HG03457 (cell line): Measurements from ENCODE around the gene GOLIM4.

ENCODE experiments used
- ATAC-seq: cut with Tn5 transposase; IDR thresholded peaks from one replicate; pipeline ENCODE4 v1.9.1; 2021; ENCODE audit warnings: moderate number of reproducible peaks; ENCODE audit not compliant: unreplicated experiment

GOLIM4 gene

DNA sequence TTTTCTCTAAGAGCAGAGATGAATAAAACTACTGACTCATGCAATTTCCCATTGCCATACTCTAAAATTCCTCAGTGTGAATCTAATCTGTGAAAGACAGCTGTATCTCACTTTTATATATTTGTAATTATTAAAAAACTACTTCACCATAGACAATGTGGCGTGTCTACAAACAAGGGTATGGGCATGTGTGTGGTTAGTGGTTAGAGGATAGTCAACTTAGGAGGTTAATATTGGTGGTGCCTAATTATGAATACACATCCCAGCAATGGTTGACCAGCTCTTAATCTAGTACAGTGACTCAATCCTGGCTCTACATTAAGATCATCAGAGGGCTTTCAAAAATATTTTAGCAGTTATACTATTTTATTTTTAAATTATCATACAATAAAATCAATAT is 94.5 kb downstream of the GOLIM4 start:
- peak; percentile 65 for ATAC-seq

DNA sequence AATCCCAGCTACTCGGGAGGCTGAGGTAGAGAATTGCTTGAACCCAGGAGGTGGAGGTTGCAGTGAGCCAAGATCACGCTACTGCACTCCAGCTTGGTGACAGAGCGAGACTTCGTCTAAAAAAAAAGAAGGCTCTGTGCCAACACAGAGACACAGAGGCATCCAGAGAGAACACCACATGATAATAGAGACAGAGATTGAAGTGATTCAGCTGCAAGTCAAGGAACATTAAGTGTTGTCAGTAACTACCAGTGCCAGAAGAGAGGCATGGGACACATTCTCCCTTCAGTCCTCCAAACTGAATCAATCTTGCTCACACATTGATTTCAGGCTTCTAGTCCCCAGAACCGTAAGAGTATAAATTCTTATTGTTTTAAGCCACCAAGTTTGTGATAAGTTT is 97.5 kb downstream of the GOLIM4 start:
- no peak for ATAC-seq

DNA sequence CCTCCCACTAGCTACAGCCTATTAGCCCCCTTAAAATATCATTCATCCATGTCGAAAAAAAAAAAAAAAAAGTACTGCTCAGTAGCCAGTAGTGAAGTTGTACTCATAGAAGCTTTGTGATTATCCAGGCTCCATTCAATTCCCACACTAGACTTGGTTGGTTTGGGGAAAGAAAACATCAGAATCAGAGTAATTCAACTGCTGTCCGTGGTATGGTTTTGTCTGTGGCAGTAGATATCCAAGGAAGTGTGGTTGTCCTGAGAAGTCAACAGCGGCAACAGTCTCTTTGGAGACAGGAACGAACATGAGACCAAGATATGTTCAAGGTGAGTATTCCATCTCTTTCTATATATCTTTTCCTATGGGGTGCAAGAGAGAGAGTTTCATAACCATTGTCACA is 99.2 kb downstream of the GOLIM4 start:
- ATAC-seq: no peak

DNA sequence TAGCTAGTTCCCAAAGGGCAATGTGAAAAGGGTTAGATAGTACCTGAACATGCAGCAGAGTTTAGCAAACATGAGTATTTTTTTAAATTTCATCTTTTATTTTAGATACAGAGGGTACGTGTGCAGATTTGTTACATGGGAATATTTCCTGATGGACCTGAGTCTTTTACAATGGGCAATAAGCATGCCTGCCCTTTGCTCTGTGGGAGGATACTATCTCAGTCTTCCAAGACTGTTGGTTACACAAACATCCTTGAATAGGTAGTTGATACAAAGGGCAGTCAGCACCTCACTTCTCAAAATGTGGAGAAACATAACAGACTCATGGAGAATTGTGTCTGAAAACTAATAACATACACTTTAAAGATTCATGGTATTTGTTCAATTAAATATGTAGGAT is 103.3 kb downstream of the GOLIM4 start:
- ATAC-seq: no peak

DNA sequence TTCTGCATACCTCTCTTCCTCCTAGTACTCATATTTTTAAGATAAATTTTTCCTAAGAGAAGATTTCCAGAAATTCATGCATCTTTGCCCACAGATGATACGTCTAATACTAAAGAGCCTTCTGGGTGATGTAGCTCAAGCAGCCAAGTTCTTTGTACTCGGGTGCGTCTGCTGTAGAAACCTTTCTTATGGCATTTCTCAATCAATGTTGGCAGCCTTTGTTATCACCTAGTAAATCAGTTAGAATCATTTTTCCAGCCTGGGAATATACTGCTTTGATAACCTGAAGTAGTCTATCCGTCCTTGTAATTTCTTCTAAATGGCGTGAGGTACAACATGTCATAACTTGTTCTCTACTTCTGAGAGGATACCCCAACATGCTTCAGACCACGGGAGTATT is 104.5 kb downstream of the GOLIM4 start:
- ATAC-seq: no peak

DNA sequence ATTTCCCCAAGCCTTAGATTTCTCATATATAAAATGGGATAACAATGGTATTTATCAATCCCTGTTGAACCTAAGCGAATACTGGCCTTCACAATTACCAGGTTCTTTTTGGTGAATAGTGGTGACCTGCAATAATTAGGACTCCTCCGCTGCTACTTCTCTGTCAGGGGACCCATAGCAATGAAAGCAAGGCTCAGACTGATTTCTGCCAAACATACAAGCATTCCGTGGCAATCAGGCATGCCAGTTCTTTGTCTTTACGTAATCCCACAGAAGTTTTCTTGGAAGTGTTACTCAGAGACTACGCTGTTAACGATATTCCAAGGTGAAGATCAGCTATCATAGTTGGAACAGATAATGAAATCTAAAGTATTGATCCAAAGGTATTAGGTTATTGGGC is 105.7 kb downstream of the GOLIM4 start:
- no peak for ATAC-seq

DNA sequence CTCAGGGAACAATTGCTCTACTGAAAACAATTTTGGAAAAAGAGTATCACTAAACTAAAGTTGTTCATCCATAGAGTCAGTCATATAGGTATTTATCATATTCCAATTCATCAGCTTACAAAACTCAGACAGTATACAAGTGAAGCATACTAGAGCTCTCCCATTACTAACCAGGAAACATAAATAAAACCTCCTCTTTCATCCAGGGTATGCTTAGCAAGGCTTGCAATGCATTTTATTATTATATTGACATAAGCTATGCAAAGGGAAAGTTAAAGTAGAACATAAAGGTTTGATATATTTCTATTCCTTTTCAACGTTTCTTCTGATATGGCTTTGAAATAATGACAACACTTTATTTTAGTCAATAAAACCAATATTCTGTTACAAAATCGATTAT is 106.7 kb downstream of the GOLIM4 start:
- ATAC-seq: no peak

DNA sequence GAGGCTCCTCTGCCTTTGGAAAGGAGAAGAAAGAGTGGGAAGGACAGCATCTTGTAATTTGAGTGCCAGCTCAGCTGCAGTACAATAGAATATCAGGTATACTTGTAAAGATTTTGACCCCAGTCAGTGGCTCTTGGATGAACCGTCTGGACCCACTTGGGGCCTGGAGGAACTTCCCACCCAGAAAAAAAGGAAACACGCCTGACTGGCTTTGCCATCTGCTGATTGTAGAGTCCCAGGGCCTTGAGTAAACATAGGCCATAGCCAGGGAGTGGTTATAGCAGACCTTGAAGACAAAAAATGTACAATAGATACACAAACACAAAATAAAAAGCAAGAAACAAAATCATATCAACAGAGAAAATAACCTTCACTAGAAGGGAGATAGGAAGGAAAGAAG is 112.1 kb downstream of the GOLIM4 start:
- ATAC-seq: no peak

DNA sequence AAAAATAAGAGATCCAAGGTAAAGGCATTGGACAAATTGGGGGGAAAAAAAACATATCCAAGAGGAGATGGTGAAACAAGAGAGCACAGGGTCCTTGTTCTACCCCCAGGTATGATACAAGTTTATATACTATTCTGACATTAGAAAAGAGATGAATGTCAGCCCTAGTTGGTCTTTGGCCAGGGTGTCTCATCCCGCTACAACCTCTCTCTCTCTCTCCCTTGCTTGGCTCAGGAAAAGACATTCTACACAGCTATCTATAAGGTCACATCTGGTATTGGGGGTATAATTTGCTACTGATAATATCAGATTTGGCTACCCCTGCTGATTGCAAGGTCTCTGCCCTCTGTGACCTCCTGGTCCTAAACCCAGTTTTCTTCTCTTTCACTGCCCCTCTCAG is 117.2 kb downstream of the GOLIM4 start:
- ATAC-seq: no peak

DNA sequence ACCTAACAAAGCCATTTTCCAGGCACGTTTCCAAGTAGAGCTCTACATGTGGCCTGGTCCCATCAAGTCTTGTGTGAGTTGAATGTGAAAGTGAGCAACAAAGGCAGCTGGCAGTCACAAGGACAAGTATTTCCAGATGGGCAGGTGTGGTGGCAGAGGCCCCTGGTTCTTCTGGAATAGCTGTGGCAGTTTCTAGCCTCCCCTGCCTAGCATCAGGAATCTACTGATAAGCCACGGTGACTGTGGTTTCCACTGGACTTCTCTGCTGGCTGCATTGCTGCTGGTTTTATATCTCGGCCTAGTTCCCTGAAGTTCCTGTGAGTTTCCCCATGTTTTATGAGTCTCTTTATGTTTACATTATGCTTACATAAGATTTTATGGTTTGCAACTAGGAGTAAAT is 117.7 kb downstream of the GOLIM4 start:
- no peak for ATAC-seq

DNA sequence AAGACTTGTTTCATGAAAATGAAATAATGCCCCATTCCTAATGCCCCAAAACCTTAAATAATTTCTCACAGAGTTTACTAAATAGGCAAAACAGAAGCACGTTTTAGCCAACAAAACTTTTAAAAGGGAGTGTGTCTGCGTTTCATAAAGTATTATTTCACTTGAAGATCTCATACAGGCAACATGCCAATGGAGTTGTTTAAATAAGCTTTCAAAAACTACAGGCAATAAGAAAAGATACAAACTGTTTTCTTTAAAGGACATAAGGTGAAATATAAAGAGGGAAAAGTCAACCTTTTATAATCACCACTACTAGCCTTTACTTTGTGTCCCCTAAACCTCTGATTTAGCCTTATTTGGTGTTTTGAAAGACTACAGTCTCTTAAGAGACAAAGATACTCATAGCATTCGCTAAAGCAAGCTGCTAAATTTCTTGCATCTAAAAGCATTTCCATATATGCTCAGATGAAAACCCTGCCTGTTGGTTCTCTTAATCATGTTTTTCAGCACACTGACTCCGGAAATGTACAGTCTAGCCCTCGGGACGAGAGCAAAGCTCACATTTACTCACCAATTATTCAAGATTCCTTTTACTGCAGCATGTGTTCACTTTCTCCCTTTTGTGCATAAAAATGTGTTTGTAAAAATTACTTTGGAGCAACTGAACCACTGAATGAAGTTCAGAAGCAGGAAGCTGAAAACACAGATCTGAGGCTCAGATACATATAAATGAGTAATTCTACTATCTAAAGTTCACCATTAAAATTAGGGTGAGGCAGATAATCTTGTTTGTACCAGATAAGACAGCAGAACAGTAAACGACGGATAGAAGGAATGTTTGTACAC is 119.0 kb downstream of the GOLIM4 start:
- no peak for ATAC-seq

DNA sequence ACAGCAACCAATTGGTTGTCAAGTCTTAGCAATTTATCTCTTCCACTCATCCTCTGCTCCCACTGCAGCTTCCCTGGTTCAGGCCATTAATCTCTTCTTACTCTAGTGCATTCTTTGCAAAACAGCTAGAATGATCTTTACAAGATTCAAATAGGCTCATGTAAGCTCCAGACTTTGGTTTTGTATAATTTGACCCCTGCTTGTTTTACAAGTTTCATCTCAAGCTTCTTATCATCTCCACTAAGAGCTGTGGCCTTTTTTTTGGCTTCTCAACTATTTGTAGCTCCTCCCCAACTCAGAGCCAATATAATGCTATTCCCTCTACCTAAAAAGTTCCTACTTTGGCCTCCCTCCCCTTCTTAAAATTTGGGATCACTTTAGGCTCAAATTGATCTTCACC is 121.8 kb downstream of the GOLIM4 start:
- ATAC-seq: no peak

DNA sequence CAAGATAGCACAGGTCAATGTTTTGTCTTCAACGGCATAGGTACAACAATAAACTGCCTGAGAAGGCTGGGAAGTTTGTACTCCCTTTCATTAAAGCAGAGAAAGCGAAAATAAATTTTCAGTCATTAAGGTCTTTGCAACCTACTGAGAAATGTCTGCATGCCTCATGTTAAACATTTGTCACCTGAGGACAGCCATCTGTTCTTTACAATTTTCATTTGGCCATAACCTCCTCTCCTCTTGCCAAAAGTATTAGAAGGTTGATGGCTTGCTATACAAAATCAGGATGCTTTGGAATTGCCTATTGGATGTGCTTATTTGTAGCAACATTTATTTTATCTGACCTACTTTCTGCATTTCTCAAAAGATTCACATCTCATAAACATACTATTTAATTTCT is 122.7 kb downstream of the GOLIM4 start:
- no peak for ATAC-seq

DNA sequence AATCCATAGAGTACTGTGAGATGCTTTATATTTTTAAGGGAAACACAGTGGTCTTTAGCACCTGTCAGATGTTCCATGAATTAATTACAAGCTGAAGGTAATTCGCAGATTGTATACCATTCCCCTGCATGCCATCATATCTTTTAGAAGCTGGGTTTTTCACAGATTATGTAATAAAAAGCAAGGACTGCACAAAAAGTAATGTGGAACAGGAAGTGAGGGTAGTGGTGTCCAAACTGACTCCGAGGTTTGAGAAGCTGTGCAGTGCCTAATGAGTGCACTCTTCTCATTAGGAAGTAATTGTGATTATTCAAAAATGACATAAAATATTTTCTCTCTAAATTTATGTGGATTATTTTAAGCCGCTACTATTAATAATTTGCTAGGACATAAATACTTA is 123.2 kb downstream of the GOLIM4 start:
- no peak for ATAC-seq

DNA sequence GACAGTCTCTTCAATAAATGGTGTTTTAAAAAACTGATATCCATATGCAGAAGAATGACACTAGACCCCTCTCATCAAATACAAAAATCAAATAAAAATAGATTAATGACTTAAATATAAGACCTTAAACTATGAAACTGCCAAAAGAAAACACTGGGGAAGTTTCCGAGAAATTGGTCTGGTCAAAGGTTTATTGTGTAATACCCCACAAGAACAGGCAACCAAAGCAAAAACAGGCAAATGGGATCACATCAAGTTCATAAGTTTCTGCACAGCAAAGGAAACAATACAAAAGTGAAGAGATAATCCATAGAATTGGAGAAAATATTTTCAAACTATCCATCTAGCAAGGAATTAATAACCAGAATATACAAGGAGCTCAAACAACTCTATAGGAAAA is 126.2 kb downstream of the GOLIM4 start:
- no peak for ATAC-seq

DNA sequence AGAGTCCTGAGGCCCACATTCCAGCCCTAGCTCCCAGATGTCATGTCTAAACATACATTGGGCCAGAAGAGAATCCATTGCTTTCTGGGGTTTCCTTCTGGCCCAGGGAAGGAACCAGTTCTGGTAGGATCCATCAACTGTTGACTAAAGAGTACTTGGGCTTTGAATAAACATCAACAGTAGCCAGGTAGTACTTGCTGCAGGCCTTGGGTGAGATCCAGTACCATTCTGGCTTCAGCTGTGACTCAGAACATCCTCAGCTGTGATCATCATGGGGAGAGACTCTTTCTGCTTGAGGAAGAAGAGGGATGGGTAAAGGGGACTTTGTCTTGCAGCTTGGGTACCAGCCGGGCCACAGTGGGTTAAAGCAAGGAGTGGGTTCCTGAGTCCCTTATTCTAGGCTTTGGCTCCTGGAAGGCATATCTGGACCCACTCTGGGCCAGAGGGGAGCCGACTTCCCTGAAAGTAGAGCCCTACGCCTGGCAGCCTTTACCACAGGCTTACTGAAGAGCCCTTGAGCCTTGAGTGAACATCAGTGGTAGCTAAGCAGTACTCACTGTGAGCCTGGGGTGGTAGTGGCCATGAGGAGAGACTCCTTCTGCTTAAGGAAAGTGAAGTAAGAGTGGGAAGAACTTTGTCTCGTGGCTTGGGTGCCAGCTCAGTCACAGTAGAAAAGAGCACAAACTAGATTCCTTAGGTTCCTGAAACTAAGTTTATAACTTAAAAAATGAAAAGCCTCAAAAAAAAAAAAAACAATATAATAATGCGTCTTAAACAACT is 128.3 kb downstream of the GOLIM4 start:
- ATAC-seq: no peak
